ENCODE data around the gene ZER1. TPM values are rescaled to one million over a fixed set of nuclear protein-coding genes. Genes with fewer than 3 reads are reported as not detected.

ZER1 gene
- total RNA-seq, 4 donors from 2014 or later = 16.1 to 52.0 (median 21.2) TPM

GRCh38 chr9:128733256-128733655 is 38.5 kb downstream of the ZER1 start:
- H3K9me3 ChIP-seq = no peaks in the 10 kb centered on the region
- peak; percentile 39 to 47 for DNase-seq
- H3K4me1 ChIP-seq = no peaks in the 10 kb centered on the region
- intact Hi-C loops (cut with DNase I; ENCODE audit: low total_unique reads) = no loop called here
- no peaks in the 10 kb centered on the region for H3K36me3 ChIP-seq
- no peak overlapping the region for H3K27ac ChIP-seq
- H3K27me3 ChIP-seq = no peaks in the 10 kb centered on the region
- H3K4me3 ChIP-seq = no peak overlapping the region
- peak; percentile 7 to 51 (median 26) for TF ChIP-seq CTCF (IDR thresholded peaks at IDR 0.05)
- no peak for TF ChIP-seq POLR2A (IDR thresholded peaks at IDR 0.05)

DNA sequence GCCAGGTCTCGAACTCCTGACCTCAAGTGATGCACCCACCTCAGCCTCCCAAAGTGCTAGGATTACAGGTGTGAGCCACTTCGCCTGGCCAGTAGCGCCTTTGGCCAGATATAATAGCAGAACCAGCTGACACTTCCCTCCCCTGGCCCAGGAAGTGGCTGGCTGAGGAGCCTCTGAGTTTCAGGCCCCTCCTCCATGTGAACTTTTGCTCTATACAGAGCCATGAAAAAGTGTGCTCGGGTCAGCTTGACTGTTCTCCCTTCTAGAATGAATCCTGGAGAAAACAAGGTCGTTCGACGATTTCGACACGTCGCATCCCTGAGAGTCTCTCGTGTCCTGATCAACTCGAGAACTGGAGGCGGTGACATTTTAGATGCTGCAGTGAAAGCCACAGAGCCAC is 39.2 kb downstream of the ZER1 start:
- H3K36me3 ChIP-seq = no peaks in the 10 kb centered on the region
- H3K27ac ChIP-seq = no peak overlapping the region
- H3K9me3 ChIP-seq = no peaks in the 10 kb centered on the region
- no peaks in the 10 kb centered on the region for H3K4me1 ChIP-seq
- no peak overlapping the region for H3K4me3 ChIP-seq
- DNase-seq = no peak
- H3K27me3 ChIP-seq = no peaks in the 10 kb centered on the region
- TF ChIP-seq CTCF (IDR thresholded peaks at IDR 0.05) = no peak
- TF ChIP-seq POLR2A (IDR thresholded peaks at IDR 0.05) = no peak
- intact Hi-C loops (cut with DNase I; ENCODE audit: low total_unique reads) = no loop called here

DNA sequence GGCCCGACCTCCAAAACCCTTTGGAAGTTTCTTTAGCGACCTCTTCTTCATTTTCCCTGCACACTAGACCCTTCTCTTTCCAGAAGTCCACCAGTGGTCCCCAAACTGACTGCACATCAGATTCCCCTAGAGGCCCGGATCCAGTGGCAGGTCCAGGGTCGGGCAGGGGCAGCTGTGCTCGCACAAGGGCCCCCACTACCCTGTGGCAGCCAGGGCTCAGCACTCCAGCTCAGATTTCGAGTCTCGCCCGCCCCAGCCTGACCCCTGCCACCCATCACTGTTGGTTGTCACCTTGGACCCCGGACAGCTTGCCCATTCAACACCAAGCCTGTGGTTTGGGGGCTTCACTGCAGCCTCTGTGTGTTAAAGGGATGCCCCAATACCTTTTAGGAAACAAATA is 40.0 kb downstream of the ZER1 start:
- no peaks in the 10 kb centered on the region for H3K36me3 ChIP-seq
- intact Hi-C loops (cut with DNase I; ENCODE audit: low total_unique reads) = no loop called here
- no peak for TF ChIP-seq POLR2A (IDR thresholded peaks at IDR 0.05)
- TF ChIP-seq CTCF (IDR thresholded peaks at IDR 0.05) = no peak
- no peak overlapping the region for H3K27ac ChIP-seq
- no peak overlapping the region for H3K4me3 ChIP-seq
- no peak for DNase-seq
- no peaks in the 10 kb centered on the region for H3K9me3 ChIP-seq
- no peaks in the 10 kb centered on the region for H3K4me1 ChIP-seq
- no peaks in the 10 kb centered on the region for H3K27me3 ChIP-seq

GRCh38 chr9:128731093-128731492 is 40.6 kb downstream of the ZER1 start:
- Histone ChIP-seq H3K4me3 (no peak overlapping the region), H3K36me3 (no peaks in the 10 kb centered on the region), H3K27me3 (no peaks in the 10 kb centered on the region), H3K9me3 (no peaks in the 10 kb centered on the region), H3K4me1 (no peaks in the 10 kb centered on the region), H3K27ac (no peak overlapping the region)
- TF ChIP-seq CTCF (IDR thresholded peaks at IDR 0.05) = no peak
- no peak for TF ChIP-seq POLR2A (IDR thresholded peaks at IDR 0.05)
- intact Hi-C loops (cut with DNase I; ENCODE audit: low total_unique reads) = no loop called here
- no peak for DNase-seq

DNA sequence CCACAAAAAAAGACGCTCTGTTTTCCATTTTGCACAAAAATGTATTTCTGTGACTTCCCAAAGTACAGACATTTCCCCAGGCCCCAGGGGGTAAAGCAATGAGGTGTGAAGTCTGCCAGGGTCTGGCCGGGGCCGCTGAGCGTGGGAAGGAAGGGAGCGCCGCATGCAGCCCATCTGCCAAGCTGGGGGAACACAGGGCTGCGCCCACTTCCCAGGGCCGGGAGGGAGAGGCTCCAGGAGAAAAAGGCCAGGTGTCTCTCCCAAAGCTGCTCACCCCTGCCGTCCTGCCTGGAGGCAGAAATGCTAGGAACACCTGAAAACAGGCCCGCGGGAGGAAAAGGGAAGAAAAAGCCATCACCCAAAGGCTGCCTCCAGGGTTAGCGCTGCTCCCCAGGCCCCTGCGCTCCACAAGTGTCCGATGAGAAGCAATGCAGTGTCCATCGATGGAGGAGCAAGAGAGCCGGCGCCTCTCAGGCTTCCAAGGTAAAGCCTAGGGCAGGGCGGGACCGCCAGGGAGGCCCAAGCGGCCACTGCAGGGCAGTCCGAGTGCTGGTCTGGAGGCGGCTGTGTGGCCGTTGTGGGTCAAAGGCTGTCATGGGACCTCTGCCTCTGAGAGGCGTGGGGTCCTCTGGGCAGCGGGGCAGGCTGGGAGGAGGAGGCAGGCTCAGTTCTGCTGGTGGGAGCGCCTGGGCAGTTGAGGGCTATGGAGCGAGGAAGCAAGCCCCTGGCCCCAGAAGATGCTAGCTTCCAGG is 41.8 kb downstream of the ZER1 start:
- DNase-seq = no peak
- intact Hi-C loops (cut with DNase I; ENCODE audit: low total_unique reads) = no loop called here
- no peaks in the 10 kb centered on the region for H3K4me1 ChIP-seq

More for the DNA sequence above, 41.8 kb downstream of the ZER1 start:
- Histone ChIP-seq H3K27me3 (no peaks in the 10 kb centered on the region), H3K36me3 (no peaks in the 10 kb centered on the region), H3K4me3 (no peak overlapping the region), H3K9me3 (no peaks in the 10 kb centered on the region), H3K27ac (no peak overlapping the region)
- TF ChIP-seq POLR2A (IDR thresholded peaks at IDR 0.05) = no peak

All from uterus (tissue), 4 donors.